ENCODE data around the gene GNB1L. TPM values are rescaled to one million over a fixed set of nuclear protein-coding genes. Genes with fewer than 3 reads are reported as not detected.
A peak's percentile ranks its signal among the peaks of the same experiment; 100 is the strongest.

The GNB1L gene
- total RNA-seq, 2 experiments from 2014 or later: 7.4 to 8.7 TPM

GRCh38 chr22:19877626-19878339 is 23.1 kb upstream of the GNB1L start:
- no peak overlapping the region for H3K27ac Mint-ChIP-seq
- ChIA-PET POLR2A (no interaction called here), CTCF (no interaction called here)
- H3K36me3 Mint-ChIP-seq (ENCODE audit: low read depth): no peaks in the 10 kb centered on the region
- H3K9me3 Mint-ChIP-seq: no peaks in the 10 kb centered on the region
- no peak overlapping the region for H3K4me3 Mint-ChIP-seq
- peaks cover 10% of the 10 kb centered on the region for H3K4me1 Mint-ChIP-seq
- no peaks in the 10 kb centered on the region for H3K27me3 Mint-ChIP-seq
- no peak for DNase-seq

- no peaks in the 10 kb centered on the region for H3K36me3 Mint-ChIP-seq (ENCODE audit: low read depth)
- H3K27ac Mint-ChIP-seq: no peak overlapping the region
- H3K4me3 Mint-ChIP-seq: no peak overlapping the region
- DNase-seq: no peak
- H3K4me1 Mint-ChIP-seq: peaks cover 10% of the 10 kb centered on the region
- no peaks in the 10 kb centered on the region for H3K27me3 Mint-ChIP-seq
- CTCF ChIA-PET: no interaction called here
- H3K9me3 Mint-ChIP-seq: no peaks in the 10 kb centered on the region
- POLR2A ChIA-PET: no interaction called here
Observed at GRCh38 chr22:19876941-19877625, 22.4 kb upstream of the GNB1L start.

GRCh38 chr22:19876314-19876940 is 21.8 kb upstream of the GNB1L start:
- Mint-ChIP-seq H3K36me3 (ENCODE audit: low read depth) (no peaks in the 10 kb centered on the region), H3K27ac (no peak overlapping the region), H3K4me1 (peaks cover 10% of the 10 kb centered on the region), H3K27me3 (no peaks in the 10 kb centered on the region), H3K9me3 (no peaks in the 10 kb centered on the region), H3K4me3 (no peak overlapping the region)
- CTCF ChIA-PET: no interaction called here
- DNase-seq: no peak
- POLR2A ChIA-PET: no interaction called here

GRCh38 chr22:19875531-19876313 is 21.0 kb upstream of the GNB1L start:
- no peaks in the 10 kb centered on the region for H3K9me3 Mint-ChIP-seq
- ChIA-PET CTCF (no interaction called here), POLR2A (no interaction called here)
- DNase-seq: no peak
- no peak overlapping the region for H3K4me3 Mint-ChIP-seq
- no peaks in the 10 kb centered on the region for H3K27me3 Mint-ChIP-seq
- peaks cover 10% of the 10 kb centered on the region for H3K4me1 Mint-ChIP-seq
- no peaks in the 10 kb centered on the region for H3K36me3 Mint-ChIP-seq (ENCODE audit: low read depth)
- H3K27ac Mint-ChIP-seq: no peak overlapping the region

- no peak overlapping the region for H3K4me3 Mint-ChIP-seq
- peaks cover 10% of the 10 kb centered on the region for H3K4me1 Mint-ChIP-seq
- H3K27me3 Mint-ChIP-seq: no peaks in the 10 kb centered on the region
- H3K9me3 Mint-ChIP-seq: no peaks in the 10 kb centered on the region
- no peak overlapping the region for H3K27ac Mint-ChIP-seq
- CTCF ChIA-PET: interaction anchor here (1.2 kb wide), 1 partner anchor 35 kb away, joined by 3 read pairs; no protein-coding TSS in a partner anchor
- POLR2A ChIA-PET: interaction anchor here (1.3 to 1.6 kb wide), 3 partner anchors 17 to 242 kb away, joined by 3 to 8 read pairs (median 6); partner anchors contain the start of genes GNB1L, RTL10 and TRMT2A
- no peaks in the 10 kb centered on the region for H3K36me3 Mint-ChIP-seq (ENCODE audit: low read depth)
- DNase-seq: no peak
Observed at GRCh38 chr22:19875061-19875530, 20.4 kb upstream of the GNB1L start.

DNA sequence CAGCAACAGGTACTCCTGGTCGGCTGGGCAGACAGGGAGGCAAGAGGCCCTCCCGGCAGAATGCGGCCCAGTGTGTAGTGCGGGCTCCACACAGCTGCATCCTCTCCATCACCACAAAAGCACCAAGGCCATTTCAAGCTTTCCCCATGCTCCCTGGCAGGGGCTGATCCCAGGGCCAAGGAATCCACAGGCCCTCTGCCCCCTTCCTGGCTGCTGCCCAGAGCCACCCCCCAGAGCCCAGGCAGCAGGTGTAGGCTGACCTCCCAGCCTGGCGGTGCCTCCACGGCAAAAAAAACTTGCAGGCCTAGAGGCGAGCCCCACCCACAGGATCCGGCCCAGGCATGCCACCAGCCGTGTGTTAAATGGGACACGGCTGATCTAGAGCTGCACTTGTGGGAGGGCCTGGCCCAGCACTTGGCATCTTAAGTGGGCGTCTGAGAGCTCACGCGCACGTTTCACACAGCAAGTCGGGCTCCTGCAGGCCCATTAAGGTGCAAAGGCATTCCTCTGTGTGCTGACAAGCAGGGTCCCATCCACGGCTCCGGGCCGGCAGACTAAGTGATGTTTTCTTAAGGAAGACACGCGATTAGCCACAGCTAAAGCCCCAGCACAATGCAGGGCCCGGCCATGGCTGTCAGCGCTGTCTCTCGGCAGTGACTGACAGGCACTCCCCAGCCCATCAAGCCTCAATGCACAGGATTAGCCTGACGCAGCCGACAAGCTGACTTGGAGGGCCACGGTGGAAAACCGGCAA is 19.8 kb upstream of the GNB1L start:
- Mint-ChIP-seq H3K9me3 (no peaks in the 10 kb centered on the region), H3K36me3 (ENCODE audit: low read depth) (no peaks in the 10 kb centered on the region), H3K27me3 (no peaks in the 10 kb centered on the region), H3K27ac (no peak overlapping the region), H3K4me1 (peaks cover 10% of the 10 kb centered on the region), H3K4me3 (no peak overlapping the region)
- ChIA-PET CTCF (interaction anchor here (1.2 kb wide), 1 partner anchor 36 kb away, joined by 3 read pairs; no protein-coding TSS in a partner anchor), POLR2A (interaction anchor here (1.3 to 1.6 kb wide), 3 partner anchors 18 to 243 kb away, joined by 3 to 8 read pairs (median 6); partner anchors contain the start of genes GNB1L, RTL10 and TRMT2A)
- peak; percentile 43 for DNase-seq

- H3K4me3 Mint-ChIP-seq: no peak overlapping the region
- POLR2A ChIA-PET: interaction anchor here (1.3 to 1.6 kb wide), 3 partner anchors 18 to 243 kb away, joined by 3 to 8 read pairs (median 6); partner anchors contain the start of genes GNB1L, RTL10 and TRMT2A
- peaks cover 10% of the 10 kb centered on the region for H3K4me1 Mint-ChIP-seq
- H3K27me3 Mint-ChIP-seq: no peaks in the 10 kb centered on the region
- H3K9me3 Mint-ChIP-seq: no peaks in the 10 kb centered on the region
- CTCF ChIA-PET: interaction anchor here (1.2 kb wide), 1 partner anchor 36 kb away, joined by 3 read pairs; no protein-coding TSS in a partner anchor
- no peak for DNase-seq
- H3K27ac Mint-ChIP-seq: no peak overlapping the region
- H3K36me3 Mint-ChIP-seq (ENCODE audit: low read depth): no peaks in the 10 kb centered on the region
Observed at GRCh38 chr22:19873960-19874306, 19.3 kb upstream of the GNB1L start.

DNA sequence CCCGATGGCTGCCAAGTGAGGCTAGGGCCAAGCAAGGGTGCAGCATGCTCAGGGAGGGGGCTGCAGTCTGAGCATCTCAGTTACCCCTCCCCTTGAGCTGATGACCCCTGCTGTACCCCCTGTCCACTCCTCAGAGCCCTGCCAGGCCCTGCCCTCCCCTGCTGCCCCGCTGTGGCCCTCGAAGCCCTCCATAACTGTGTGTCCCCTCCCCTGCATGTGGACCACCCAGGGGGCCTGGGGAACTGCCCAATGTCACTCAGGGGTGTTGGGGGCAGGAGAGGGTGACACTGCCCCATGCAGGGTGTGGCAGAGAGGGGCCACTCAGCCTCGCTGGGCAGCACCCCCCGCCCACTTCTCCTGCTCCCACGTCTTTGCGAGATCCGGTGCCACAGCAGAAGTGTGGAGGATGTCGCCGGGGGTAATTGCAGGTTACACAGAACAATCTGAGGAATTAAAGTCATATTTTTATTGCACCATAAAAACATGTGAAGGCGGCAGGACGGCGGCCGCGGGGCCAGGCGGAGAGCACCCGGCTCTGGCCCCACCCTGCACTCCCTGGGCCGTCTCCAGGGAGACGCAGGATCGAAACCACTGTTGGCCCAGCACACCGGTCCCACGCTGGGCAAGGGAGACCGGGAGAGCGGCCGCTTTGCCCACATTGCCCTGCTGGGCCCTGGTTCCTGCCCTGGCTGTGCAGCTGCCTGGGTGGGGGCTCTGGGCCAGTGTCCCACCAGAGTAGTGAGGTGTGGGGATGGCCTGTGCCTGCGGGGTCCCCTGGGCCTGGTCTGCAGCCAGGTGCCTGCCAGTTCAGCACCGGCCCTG is 18.7 kb upstream of the GNB1L start:
- Mint-ChIP-seq H3K4me1 (peaks cover 10% of the 10 kb centered on the region), H3K9me3 (no peaks in the 10 kb centered on the region), H3K27me3 (no peaks in the 10 kb centered on the region), H3K4me3 (no peak overlapping the region), H3K36me3 (ENCODE audit: low read depth) (no peaks in the 10 kb centered on the region), H3K27ac (no peak overlapping the region)
- ChIA-PET CTCF (interaction anchor here (1.2 kb wide), 1 partner anchor 37 kb away, joined by 3 read pairs; no protein-coding TSS in a partner anchor), POLR2A (interaction anchor here (1.3 to 1.6 kb wide), 2 partner anchors 18 to 19 kb away, joined by 6 to 8 read pairs; partner anchors contain the start of genes GNB1L and RTL10)
- DNase-seq: no peak

DNA sequence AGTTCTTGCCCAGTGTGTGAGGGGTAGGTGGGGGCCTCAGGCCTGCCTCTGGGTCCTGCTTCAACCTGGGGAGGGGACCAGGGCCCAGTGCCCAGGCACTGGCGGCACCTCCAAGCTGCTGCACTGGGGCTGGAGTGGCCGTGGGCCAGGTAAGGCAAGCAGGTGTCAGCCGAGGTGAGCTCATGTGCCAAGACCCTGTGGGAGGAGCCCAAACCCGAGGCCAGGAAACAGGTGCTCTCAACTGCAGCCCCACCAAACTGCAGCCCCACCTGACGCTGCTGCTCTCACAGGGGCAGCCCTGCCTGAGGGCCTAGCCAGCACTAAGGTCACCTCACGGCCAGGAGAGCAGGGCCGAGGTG is 18.1 kb upstream of the GNB1L start:
- H3K9me3 Mint-ChIP-seq: no peaks in the 10 kb centered on the region
- H3K27ac Mint-ChIP-seq: no peak overlapping the region
- H3K4me1 Mint-ChIP-seq: peaks cover 10% of the 10 kb centered on the region
- no peak overlapping the region for H3K4me3 Mint-ChIP-seq
- CTCF ChIA-PET: no interaction called here
- no peaks in the 10 kb centered on the region for H3K27me3 Mint-ChIP-seq
- H3K36me3 Mint-ChIP-seq (ENCODE audit: low read depth): no peaks in the 10 kb centered on the region
- POLR2A ChIA-PET: no interaction called here
- DNase-seq: no peak

DNA sequence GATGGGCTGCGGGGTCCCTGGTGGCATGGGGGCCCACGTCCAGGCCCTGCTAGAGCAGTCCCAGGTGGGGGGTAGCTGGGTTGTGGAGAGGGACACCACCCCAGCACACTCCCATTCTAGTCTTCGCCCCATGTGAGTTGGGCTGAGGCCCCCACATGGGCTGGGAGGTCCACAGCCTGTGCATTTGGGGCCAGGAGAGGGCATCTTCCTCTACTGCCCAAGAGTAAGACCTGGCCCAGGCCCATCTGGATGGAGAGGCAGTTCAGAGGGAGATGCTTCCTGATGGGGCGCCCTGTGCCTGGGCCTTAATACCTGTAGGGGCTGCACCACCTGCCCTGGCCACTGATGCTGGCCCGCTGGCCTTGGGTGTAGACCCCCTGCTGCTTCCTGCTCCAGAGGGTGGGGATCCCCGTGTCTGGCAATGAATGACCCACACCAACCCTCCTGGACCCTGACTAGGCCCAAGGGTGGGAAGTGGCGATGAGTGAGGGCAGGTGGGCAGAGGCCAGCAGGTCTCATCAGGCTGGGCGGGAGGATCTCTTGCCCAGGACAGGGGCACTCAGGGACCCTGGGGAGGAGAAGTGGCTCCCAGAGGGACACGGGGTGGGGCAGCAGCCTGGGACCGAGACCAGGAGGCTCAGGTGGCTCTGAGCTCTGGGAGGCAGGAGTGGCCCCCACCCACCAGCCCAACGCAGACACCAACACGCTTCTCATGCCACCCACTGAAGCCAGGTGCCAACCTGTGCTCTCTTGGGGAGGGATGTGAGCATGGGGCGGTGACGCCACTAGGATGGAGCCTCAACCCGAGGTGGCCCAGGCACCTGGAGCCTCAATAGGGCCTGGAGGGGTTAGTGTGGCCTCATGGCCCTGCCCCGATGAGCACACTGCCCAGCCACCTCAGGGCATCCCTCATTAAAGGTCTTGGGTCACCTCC is 17.4 kb upstream of the GNB1L start:
- Mint-ChIP-seq H3K9me3 (no peaks in the 10 kb centered on the region), H3K36me3 (ENCODE audit: low read depth) (no peaks in the 10 kb centered on the region), H3K4me1 (peaks cover 10% of the 10 kb centered on the region), H3K27me3 (no peaks in the 10 kb centered on the region), H3K4me3 (no peak overlapping the region), H3K27ac (no peak overlapping the region)
- DNase-seq: no peak
- ChIA-PET POLR2A (no interaction called here), CTCF (no interaction called here)
